GM23338 (cell line): ENCODE results near the gene CCDC197. TPM values are rescaled to one million over a fixed set of nuclear protein-coding genes. Genes with fewer than 3 reads are reported as not detected.

ENCODE experiments used
- ATAC-seq: fragments of 200-7000 bp; cut with Tn5 transposase; 3 replicates; pipeline ENCODE4 v1.9.1; 2020
- DNase-seq: peaks from one replicate; pipeline ENCODE4 v3.0.0-alpha.2; 2015; ENCODE audit warnings: low spot score
- H2AFZ ChIP-seq: fragments of 200-600 bp; sonication (generic); 2 replicates; pipeline ENCODE4 v1.8.0; 2016; ENCODE audit warnings: antibody characterized with exemption, mild to moderate bottlenecking, moderate library complexity
- H3F3A ChIP-seq: fragments of 200-600 bp; sonication (generic); replicated peaks from 2 replicates; pipeline ENCODE4 v1.8.0; 2017; ENCODE audit warnings: antibody characterized with exemption, mixed run types, low read depth
- H3K27ac ChIP-seq: fragments of 200-600 bp; sonication (generic); 2 replicates; pipeline ENCODE4 v1.6.1; 2016; ENCODE audit warnings: low read depth
- H3K27me3 ChIP-seq: fragments of 200-600 bp; sonication (generic); 2 replicates; pipeline ENCODE4 v1.8.0; 2016; ENCODE audit warnings: mild to moderate bottlenecking, mixed run types, moderate library complexity; ENCODE audit not compliant: insufficient read depth
- H3K36me3 ChIP-seq: fragments of 200-600 bp; sonication (generic); 2 replicates; pipeline ENCODE4 v1.8.0; 2016; ENCODE audit warnings: mild to moderate bottlenecking; ENCODE audit not compliant: insufficient read depth
- H3K4me1 ChIP-seq: fragments of 200-600 bp; sonication (generic); 2 replicates; pipeline ENCODE4 v1.8.0; 2016; ENCODE audit warnings: mild to moderate bottlenecking, moderate library complexity; ENCODE audit not compliant: insufficient read depth
- H3K4me2 ChIP-seq: fragments of 200-600 bp; sonication (generic); 2 replicates; pipeline ENCODE4 v1.7.1; 2017; ENCODE audit warnings: mixed run types
- H3K4me3 ChIP-seq: fragments of 200-600 bp; sonication (generic); 2 replicates; pipeline ENCODE4 v1.6.1; 2016; ENCODE audit warnings: mixed run types
- H3K79me2 ChIP-seq: fragments of 200-600 bp; sonication (generic); replicated peaks from 2 replicates; pipeline ENCODE4 v1.8.0; 2017; ENCODE audit warnings: mild to moderate bottlenecking; ENCODE audit not compliant: insufficient read depth
- H3K9me2 ChIP-seq: fragments of 200-600 bp; sonication (generic); 2 replicates; pipeline ENCODE4 v1.8.0; 2017; ENCODE audit not compliant: insufficient read depth
- H4K20me1 ChIP-seq: fragments of 200-600 bp; sonication (generic); replicated peaks from 2 replicates; pipeline ENCODE4 v1.8.0; 2017; ENCODE audit warnings: mild to moderate bottlenecking; ENCODE audit not compliant: insufficient read depth
- H3K27ac Mint-ChIP-seq: 2 replicates; pipeline ENCODE4 v1.8.0; 2020; ENCODE audit warnings: inconsistent platforms, mild to moderate bottlenecking, moderate library complexity, mixed read lengths
- H3K27me3 Mint-ChIP-seq: 3 replicates; pipeline ENCODE4 v1.8.0; 2022; ENCODE audit warnings: low read depth, mild to moderate bottlenecking, moderate library complexity, mixed read lengths, inconsistent platforms; ENCODE audit not compliant: insufficient read depth, poor library complexity
- H3K36me3 Mint-ChIP-seq: 3 replicates; pipeline ENCODE4 v1.8.0; 2021; ENCODE audit warnings: low read depth, mild to moderate bottlenecking, inconsistent platforms, moderate library complexity, mixed read lengths
- H3K4me1 Mint-ChIP-seq: 3 replicates; pipeline ENCODE4 v1.8.0; 2020; ENCODE audit warnings: mild to moderate bottlenecking, inconsistent platforms, mixed read lengths
- H3K4me3 Mint-ChIP-seq: 3 replicates; pipeline ENCODE4 v1.8.0; 2021; ENCODE audit warnings: moderate library complexity, mild to moderate bottlenecking, inconsistent platforms, mixed read lengths
- H3K9me3 Mint-ChIP-seq: 3 replicates; pipeline ENCODE4 v1.8.0; 2020; ENCODE audit warnings: moderate library complexity, mild to moderate bottlenecking, inconsistent platforms, mixed read lengths
- CTCF ChIP-seq, 2 experiments: fragments of 200-600 bp in 1 of 2; sonication (generic) in 1 of 2; conservative IDR thresholded peaks; 2 replicates each; pipeline versions ENCODE4 v1.5.1 to v1.6.1; 2016 to 2017; ENCODE audit warnings: antibody characterized with exemption in 2 of 2, low read depth in 2 of 2, mild to moderate bottlenecking in 2 of 2, moderate library complexity in 1 of 2
- ETS1 ChIP-seq: IDR thresholded peaks from 2 replicates; pipeline ENCODE4 v1.6.1; 2016; ENCODE audit warnings: antibody characterized with exemption
- EZH2 ChIP-seq: fragments of 200-600 bp; sonication (generic); IDR thresholded peaks from one replicate; pipeline ENCODE4 v1.8.0; 2017; ENCODE audit warnings: antibody characterized with exemption, mild to moderate bottlenecking, low read depth; ENCODE audit not compliant: unreplicated experiment
- NANOG ChIP-seq: IDR thresholded peaks from 2 replicates; pipeline ENCODE4 v1.6.1; 2016; ENCODE audit warnings: antibody characterized with exemption, borderline replicate concordance
- REST ChIP-seq: IDR thresholded peaks from one replicate; pipeline ENCODE4 v1.6.1; 2018; ENCODE audit warnings: antibody characterized with exemption; ENCODE audit not compliant: unreplicated experiment
- STAT1 ChIP-seq: IDR thresholded peaks from one replicate; pipeline ENCODE4 v1.6.1; 2016; ENCODE audit warnings: antibody characterized with exemption; ENCODE audit not compliant: unreplicated experiment
- ZNF331 ChIP-seq: fragments of 250-450 bp; sonication (Bioruptor Pico); IDR thresholded peaks from 2 replicates; pipeline ENCODE4 v1.5.0; 2020; ENCODE audit warnings: low read depth, mild to moderate bottlenecking, moderate library complexity
- ZNF462 ChIP-seq: fragments of 250-450 bp; sonication (Bioruptor Pico); IDR thresholded peaks from 2 replicates; pipeline ENCODE4 v1.5.0; 2020; ENCODE audit warnings: mild to moderate bottlenecking, moderate library complexity
- polyA plus RNA-seq: library from polyadenylated mRNA; unstranded; fragments of >200 nt; fragmentation: Nextera tagmentation; extraction: Ambion mirVana; gene quantifications from 2 replicates; pipeline ENCODE4 v1.2.1, GENCODE V29; 2016
- total RNA-seq: library from RNA; depleted of rRNA; stranded (reverse); fragments of >200 nt; shearing (Covaris generic); gene quantifications from 2 replicates; pipeline ENCODE4 v1.2.3, GENCODE V29; 2014

CCDC197 gene
- total and polyA plus RNA-seq, 2 experiments from 2014 or later = not detected

- no peaks in the 10 kb centered on the region; the same call in 2 of the 3 replicates for H3K36me3 Mint-ChIP-seq
- peak overlapping the region; percentile 83; the same call in 1 of the 2 replicates for H2AFZ ChIP-seq
- peaks cover 14% of the 10 kb centered on the region for H3K27me3 Mint-ChIP-seq
- H3K79me2 ChIP-seq = no peaks in the 10 kb centered on the region
- TF ChIP-seq STAT1 (no peak), ETS1 (no peak)
- no peaks in the 10 kb centered on the region for H3K4me1 ChIP-seq
- H4K20me1 ChIP-seq = no peaks in the 10 kb centered on the region
- no peak overlapping the region for H3K4me3 Mint-ChIP-seq
- peaks cover 14% of the 10 kb centered on the region for H3K4me1 Mint-ChIP-seq
- no peaks in the 10 kb centered on the region for H3K27me3 ChIP-seq
- H3K4me3 ChIP-seq = no peak overlapping the region
- no peak overlapping the region for H3K27ac ChIP-seq
- no peaks in the 10 kb centered on the region for H3F3A ChIP-seq
- H3K4me2 ChIP-seq = no peak overlapping the region
- H3K27ac Mint-ChIP-seq = no peak overlapping the region
- H3K36me3 ChIP-seq = no peaks in the 10 kb centered on the region
- ATAC-seq (peak; percentile 41), DNase-seq (peak; percentile 63)
- no peaks in the 10 kb centered on the region for H3K9me3 Mint-ChIP-seq
- H3K9me2 ChIP-seq = no peaks in the 10 kb centered on the region
Observed at GRCh38 chr14:93987815-93988476, 9.2 kb upstream of the CCDC197 start.

GRCh38 chr14:93989939-93990338 is 7.2 kb upstream of the CCDC197 start:
- H3K27me3 Mint-ChIP-seq = peaks cover 14% of the 10 kb centered on the region
- TF ChIP-seq NANOG = no peak
- no peak for TF ChIP-seq CTCF (conservative IDR thresholded peaks at IDR 0.05; ENCODE audit: low read depth in 2 of 2)
- TF ChIP-seq ZNF331 (CRISPR knock-in tag) = no peak
- no peak for TF ChIP-seq STAT1
- no peak for TF ChIP-seq REST
- TF ChIP-seq ZNF462 (CRISPR knock-in tag) = no peak
- no peak for TF ChIP-seq EZH2

More at GRCh38 chr14:93989939-93990338, 7.2 kb upstream of the CCDC197 start:
- Histone ChIP-seq H2AFZ (no peak overlapping the region), H3K36me3 (no peaks in the 10 kb centered on the region), H3K4me2 (no peak overlapping the region), H3K27ac (no peak overlapping the region), H3F3A (no peaks in the 10 kb centered on the region), H3K79me2 (no peaks in the 10 kb centered on the region), H3K27me3 (no peaks in the 10 kb centered on the region), H3K4me1 (no peaks in the 10 kb centered on the region), H3K9me2 (no peaks in the 10 kb centered on the region), H4K20me1 (no peaks in the 10 kb centered on the region), H3K4me3 (no peak overlapping the region)
- H3K36me3 Mint-ChIP-seq = no peaks in the 10 kb centered on the region; the same call in 2 of the 3 replicates
- DNase-seq (no peak), ATAC-seq (no peak)
- H3K4me3 Mint-ChIP-seq = no peak overlapping the region
- no peak overlapping the region for H3K27ac Mint-ChIP-seq
- peaks cover 6% of the 10 kb centered on the region for H3K4me1 Mint-ChIP-seq
- H3K9me3 Mint-ChIP-seq = no peaks in the 10 kb centered on the region
